KG1 (cell line): ENCODE results near the gene GAS1.
A peak's percentile ranks its signal among the peaks of the same experiment; 100 is the strongest.

Experiments used
- DNase-seq: peaks from one replicate; lab custom pipeline; 2025; lab: John Stamatoyannopoulos, UW

The GAS1 gene

GRCh38 chr9:86965636-86966395, 18.5 kb upstream of the GAS1 start:
- DNase-seq, result no peak

- no peak for DNase-seq
These were observed 15.4 kb upstream of the GAS1 start for GRCh38 chr9:86962692-86963091.

- DNase-seq, result no peak
These were observed 13.6 kb upstream of the GAS1 start for GRCh38 chr9:86960938-86961337.

DNA sequence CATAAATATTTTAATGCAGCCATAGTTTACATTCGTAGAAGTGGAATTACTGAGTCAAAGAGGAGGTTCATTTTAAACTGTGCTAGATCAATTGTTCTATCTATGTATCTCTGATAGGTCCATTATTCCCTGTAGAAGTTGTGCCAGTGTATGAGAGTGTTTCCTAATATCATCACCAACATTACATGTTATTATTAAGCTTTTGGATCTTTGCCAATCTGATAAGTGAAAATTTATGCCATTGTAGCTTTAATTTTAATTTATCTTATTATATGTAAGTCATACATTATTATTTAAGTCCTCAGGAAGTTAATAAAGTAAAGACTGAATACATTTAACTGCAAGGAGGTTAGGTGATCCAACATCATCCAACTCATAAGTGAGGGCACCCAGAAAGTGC, 10.9 kb upstream of the GAS1 start:
- DNase-seq, result no peak

DNA sequence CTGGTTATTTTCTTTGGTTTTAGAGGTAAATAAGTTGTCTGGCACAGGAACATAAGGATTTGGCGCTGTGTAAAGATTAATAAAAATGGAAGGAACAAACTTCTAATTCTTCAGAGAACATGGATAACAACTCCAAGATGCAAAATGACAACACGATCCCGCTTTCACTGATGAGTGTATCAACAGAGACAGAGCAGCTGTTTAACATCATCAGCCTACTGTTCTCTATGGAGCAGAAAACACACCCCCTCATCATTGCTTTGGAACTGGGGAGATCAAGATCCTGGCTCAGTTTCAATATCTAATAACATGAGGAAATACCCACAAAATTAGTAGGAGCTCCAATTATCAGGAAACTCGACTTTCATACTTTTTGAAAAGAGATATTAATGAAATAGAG, 8.3 kb upstream of the GAS1 start:
- no peak for DNase-seq

- no peak for DNase-seq
These were observed 7.7 kb upstream of the GAS1 start for GRCh38 chr9:86955042-86955441.

- DNase-seq, result no peak
These were observed 5.9 kb upstream of the GAS1 start for GRCh38 chr9:86953181-86953580.

GRCh38 chr9:86948074-86948929, 996 bp upstream of the GAS1 start:
- peak; percentile 40 for DNase-seq

DNA sequence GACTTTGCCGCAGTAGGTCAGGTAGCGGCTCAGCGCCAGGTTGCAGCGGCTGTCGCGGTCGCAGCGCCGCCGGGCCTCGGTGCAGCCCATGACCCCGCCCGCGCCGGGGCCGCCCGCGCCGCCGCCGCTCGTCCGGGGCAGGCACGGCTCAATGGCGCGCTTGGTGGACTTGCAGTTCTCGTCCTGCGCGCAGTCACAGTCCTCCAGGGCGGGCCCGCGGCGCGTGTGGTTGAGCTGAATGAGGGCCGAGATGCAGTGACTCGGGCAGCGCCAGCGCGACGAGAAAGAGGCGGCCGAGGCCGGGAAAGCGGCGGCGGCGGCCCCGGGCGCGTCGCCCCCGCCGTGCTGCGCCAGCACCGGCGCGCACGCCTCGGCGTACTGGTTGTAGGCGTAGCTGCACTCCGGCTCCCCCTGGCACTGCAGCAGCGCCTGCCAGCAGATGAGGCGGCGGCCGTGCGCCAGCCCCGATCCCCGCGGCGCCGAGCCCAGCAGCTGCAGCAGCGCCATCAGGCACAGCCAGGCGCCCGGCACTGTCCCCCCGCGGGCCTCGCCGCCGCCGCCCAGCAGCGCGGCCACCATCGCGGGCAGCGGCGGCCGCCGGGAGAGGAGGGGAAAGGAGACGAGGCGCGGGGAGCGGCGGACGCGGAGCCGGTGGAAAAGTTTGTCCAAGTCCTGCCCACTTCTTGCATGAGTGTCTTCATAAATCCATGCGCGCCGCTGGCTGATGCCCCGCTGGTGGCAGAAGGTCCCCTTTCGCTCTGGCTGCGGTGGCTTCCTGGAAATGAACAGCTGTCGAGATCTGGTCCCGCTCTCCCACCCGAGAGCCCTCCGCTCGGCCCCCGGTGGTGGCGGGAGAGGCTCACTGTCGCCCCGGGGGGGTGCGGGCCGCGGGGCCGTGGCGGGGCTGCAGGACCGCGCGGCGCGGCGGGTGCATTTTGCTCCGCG, 833 bp downstream of the GAS1 start:
- no peak for DNase-seq

DNA sequence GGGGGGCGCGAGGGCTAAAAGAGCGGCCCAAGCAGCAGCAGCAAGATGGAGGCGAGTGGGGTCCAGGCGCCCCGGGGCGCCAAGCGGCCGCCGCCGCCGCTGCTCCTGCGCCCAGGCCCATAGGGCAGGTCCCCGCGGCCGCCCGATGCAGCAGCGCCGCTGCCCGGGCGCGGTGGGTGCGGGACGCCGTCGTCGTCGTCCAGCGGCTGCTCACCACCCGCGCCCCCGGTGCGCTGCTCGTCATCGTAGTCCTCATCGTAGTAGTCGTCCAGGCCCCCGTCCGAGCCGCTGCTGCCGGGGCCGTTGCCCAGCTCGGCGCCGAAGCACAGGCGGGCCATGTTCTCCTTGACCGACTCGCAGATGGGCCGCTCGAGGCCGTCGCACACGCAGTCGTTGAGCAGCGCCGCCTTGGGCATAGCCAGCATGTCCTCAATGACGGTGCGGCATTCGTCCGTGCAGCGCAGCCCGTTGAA, 1.5 kb downstream of the GAS1 start:
- no peak for DNase-seq

DNA sequence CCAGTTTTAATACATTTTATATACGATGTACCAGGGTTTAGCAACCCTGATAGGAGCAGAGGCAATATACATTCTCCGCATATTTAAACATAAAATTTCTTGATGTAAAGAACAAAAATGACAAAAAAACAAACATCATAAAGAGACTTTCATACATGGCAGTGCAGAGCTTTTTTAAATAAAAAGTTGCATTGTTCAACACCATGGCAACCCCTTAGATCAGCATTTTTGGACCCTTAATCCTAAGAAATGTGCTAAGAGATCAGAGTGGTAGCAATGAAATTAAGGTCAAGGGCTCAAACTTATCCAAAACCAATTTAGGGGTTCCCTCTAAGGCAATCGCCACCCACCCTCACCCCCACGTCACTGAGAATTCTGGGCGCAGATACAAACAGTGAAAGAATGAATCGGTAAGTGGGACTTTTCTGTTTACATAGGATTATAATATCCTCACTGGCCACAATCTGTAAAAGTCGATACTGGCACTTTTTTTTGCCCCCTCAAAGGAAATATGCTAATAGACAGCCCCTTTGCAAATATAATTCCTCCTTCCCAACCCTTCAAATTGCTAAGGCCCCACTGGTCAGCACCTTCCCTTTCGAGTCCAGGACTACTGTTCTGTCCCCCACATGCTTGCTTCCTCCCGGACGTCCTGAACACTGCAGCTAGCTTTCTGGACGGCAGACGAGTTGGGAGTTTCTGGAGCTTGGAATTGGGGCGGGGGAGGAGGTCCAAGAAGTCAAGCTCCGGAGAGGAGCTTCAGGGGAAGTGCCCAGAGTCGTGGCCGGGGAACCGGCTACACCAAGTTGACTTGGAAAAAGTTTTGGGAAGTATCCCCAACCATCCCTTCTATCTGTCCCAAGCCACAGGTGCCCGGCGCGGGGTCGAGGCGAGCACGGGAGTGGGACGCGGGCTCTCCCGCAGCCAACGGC, 2.2 kb downstream of the GAS1 start:
- DNase-seq, result no peak

DNA sequence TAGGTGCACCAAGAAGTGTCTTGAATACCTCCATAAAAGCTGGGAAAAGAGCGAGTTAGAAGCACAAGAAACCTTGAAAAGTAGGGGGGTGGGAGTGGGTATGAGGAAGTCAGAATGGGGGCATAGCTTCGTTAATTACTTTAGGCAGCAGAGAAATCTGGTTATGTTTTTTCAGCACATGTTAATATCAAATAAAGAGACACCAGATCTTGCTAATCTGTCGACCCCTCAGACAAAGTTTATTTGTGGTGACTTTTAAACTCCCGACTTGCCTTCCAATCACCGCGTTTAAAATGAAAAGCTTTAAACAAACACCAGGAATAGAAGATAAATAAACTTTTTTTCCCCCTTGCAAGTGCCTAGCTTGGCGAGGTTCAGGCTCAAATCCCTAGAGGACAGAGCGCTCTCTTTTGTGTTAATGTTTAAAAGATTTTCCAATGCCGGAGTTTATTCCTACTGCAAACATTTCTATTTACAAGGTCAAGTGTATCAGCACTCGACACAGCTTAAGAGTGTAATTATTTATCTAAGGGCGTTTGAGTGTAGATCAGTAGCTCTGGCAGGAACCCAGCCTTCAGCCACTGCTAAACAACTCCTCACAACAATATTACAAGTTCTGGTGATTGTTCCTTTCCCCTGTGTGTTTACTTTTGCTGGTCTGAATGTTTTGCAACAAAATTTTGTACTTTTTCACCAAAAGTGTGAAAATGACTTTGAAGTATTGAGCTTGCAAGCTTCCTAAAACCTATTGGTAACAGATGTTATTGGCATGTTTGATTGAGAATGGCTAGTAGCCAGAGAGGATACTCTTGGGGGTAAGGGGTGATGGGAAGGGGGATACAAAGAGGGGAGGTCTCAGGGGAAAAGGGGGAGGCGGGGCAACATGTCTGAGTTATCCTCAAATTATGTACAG, 3.8 kb downstream of the GAS1 start:
- DNase-seq, result no peak

DNA sequence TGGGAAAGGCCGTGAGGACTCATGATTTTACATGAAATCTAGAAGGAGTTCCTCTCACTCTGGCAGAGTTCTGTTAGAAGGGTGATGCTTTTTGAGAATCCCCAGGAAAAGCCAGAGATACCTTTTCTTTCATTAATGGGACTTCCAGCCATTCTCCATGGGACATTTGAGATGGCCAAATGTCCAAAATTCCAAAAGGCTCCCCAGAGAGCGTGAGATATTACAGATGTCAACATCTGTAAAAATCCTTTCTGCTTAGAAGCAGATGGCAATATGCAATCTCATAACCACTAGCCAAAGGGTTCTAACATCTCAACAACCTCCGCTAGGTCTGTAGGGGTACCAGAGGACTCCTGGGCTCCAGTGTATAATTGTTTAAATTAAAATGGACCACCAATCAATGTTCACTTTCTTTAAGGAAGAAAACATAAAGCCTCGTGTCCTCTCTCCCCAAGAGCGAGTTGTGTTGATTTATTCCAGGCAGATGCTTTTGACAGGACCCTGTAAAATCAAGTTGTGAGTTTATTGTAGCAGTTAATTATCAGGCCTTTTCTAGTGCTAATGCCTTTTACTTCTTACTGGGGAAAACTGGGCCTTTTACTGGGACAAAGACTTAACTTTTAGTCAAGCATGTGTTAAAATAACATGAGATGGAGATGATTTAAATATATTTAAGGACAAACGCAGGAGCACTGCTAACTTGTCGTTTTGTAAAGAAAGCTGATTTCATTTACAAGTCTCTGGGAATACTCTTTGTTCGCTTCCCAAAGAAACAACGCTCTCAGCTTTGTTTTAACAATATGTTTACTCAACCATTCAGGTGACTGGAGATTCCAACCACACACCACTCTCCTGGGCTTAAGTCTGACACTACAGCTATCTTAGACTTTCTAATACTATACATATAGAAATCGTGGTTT, 4.8 kb downstream of the GAS1 start:
- DNase-seq, result no peak

DNA sequence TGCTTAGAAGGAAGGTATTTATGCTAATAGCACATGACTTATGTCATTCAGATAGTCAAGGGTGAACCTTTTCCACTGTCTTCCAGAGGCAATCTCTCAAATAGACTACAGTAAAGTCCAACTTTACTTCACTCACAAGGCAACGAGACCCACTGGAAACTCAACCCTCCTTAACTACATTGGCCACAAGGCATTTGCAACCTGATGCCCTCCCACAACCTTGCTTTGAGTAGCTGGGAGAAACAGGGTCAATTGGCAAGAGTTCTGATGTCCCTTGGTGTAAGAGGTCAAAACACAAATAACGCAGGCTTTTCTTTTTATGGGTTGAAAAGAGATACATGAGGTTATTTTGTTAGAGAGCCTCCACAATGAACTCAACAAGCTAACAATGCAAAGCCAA, 6.1 kb downstream of the GAS1 start:
- DNase-seq, result no peak

- no peak for DNase-seq
These were observed 6.5 kb downstream of the GAS1 start for GRCh38 chr9:86940774-86941173.

DNA sequence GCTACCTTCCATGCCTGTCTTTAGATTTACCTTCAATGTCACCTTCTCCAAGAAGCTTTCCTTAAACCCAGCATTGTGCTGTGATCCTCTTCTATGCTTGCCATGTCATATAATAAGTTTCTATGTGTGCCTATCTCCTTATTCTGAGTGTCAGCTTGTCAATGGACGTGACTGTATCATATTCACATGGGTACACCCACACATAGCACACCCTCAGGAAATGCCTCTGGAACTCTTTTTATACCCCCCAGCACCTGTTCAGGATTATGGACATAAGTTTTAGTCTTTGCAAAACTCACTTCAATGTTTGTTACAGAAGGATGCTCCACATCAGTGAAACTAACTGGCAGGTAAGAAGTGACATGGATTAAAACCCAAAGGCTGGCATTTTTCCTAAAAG, 7.4 kb downstream of the GAS1 start:
- DNase-seq, result no peak

DNA sequence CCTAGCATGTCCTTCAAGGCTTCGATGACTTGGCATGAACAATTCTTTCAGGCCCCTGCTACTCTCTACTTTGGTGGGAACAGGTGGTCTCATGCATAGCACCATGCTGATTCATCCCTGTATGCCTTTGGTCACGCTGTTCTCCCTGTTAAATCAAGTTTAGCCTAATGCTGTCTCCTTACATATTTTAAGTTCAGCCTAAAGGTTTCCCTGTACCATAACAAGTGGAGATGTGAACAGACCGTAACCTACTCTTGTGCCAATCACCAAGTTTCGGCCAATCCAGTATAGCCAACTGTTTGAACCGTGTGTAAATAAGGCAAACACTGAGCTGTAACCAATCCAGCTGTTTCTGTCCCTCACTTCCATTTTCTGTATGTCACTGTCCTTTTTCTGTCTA, 8.0 kb downstream of the GAS1 start:
- no peak for DNase-seq

GRCh38 chr9:86938780-86939179, 8.5 kb downstream of the GAS1 start:
- no peak for DNase-seq

DNA sequence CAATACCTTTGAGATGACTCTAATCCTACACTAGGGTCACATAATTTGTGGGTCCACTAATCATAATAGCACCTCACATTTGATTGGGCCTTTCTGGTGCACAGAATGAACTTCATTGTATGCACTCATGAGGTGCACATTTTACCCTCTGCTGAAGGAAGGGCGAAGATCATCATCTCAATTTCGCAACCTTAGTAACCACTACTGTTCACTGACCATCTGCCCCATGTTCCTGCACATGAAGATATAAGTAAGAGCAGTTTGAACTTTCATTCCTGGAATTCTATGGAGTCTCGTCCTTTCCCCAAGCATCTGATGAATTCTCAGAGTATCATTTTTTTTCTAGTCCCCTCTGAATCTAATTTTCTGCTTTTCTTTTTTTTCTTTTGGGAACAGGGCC, 21.2 kb downstream of the GAS1 start:
- no peak for DNase-seq
